Measurements from ENCODE around the gene TMEM175. TPM values are rescaled to one million over a fixed set of nuclear protein-coding genes. Genes with fewer than 3 reads are reported as not detected.

The TMEM175 gene
- total and polyA plus RNA-seq, 2 donors (not counting 1 experiment from before 2014, with no cell fraction given), result 44.4 to 432 TPM

GRCh38 chr4:888029-888428 lies 44.2 kb upstream of the TMEM175 start:
- no peak overlapping the region for H2AFZ ChIP-seq (ENCODE audit: insufficient read depth, low read depth, low read length, poor library complexity, severe bottlenecking)
- 97% methylated on average over 23 of the region's 23 CpGs for WGBS (ENCODE audit: insufficient coverage)
- H3K9ac ChIP-seq (ENCODE audit: low read length), result no peak overlapping the region
- no peak overlapping the region for H3K4me3 ChIP-seq (ENCODE audit: control extremely low read depth in 1 of 5, extremely low read depth in 1 of 5, insufficient read depth in 1 of 5, low read depth in 2 of 5, low read length in 4 of 5)
- no peak for TF ChIP-seq EZH2 (IDR thresholded peaks at IDR 0.05; ENCODE audit: borderline replicate concordance, insufficient read depth, low read depth, low read length, poor library complexity, severe bottlenecking)
- TF ChIP-seq CTCF (IDR thresholded peaks at IDR 0.05), result no peak
- DNase-seq, result no peak
- ATAC-seq (ENCODE audit: low read depth), result no peak
- Mint-ChIP-seq H3K9me3 (ENCODE audit: insufficient read depth) (peaks cover 2% of the 10 kb centered on the region), H3K27me3 (no peaks in the 10 kb centered on the region), H3K4me1 (no peaks in the 10 kb centered on the region), H3K27ac (no peak overlapping the region), H3K4me3 (no peak overlapping the region)
- no peak overlapping the region for H3K27ac ChIP-seq (ENCODE audit: low read length in 2 of 2)
- intact Hi-C loops (cut with micrococcal nuclease), result no loop called here
- H3K79me2 ChIP-seq (ENCODE audit: control insufficient read depth, insufficient read depth, low read length), result peaks cover 3% of the 10 kb centered on the region
- no peaks in the 10 kb centered on the region for H3K4me1 ChIP-seq (ENCODE audit: control insufficient read depth in 2 of 2, insufficient read depth in 2 of 2, low read length in 2 of 2)
- no peaks in the 10 kb centered on the region for H3K27me3 ChIP-seq (replicated peaks in 1 of 4; ENCODE audit: control extremely low read depth in 1 of 4, control insufficient read depth in 3 of 4, insufficient read depth in 4 of 4, low read length in 3 of 4)
- peaks cover 0 to 68% of the 10 kb centered on the region in 2 experiments for H3K36me3 ChIP-seq (replicated peaks in 1 of 2; ENCODE audit: control extremely low read depth in 1 of 2, control insufficient read depth in 1 of 2, extremely low read depth in 1 of 2, insufficient read depth in 2 of 2, low read length in 1 of 2)
- H4K20me1 ChIP-seq (ENCODE audit: control insufficient read depth, insufficient read depth, low read length, poor library complexity, severe bottlenecking), result peaks cover 62% of the 10 kb centered on the region
- CTCF ChIA-PET, result no interaction called here
- peaks cover 0 to 12% (median 0%) of the 10 kb centered on the region in 3 donors for H3K9me3 ChIP-seq (ENCODE audit: control extremely low read depth in 1 of 3, control insufficient read depth in 2 of 3, insufficient read depth in 1 of 3, low read length in 2 of 3)
- no peak overlapping the region for H3K4me2 ChIP-seq (replicated peaks; ENCODE audit: low read depth, low read length, poor library complexity, severe bottlenecking)
- POLR2A ChIA-PET, result no interaction called here

- H3K9me3 ChIP-seq (ENCODE audit: control extremely low read depth in 1 of 3, control insufficient read depth in 2 of 3, insufficient read depth in 1 of 3, low read length in 2 of 3), result peaks cover 0 to 12% (median 0%) of the 10 kb centered on the region in 3 donors
- H3K27me3 ChIP-seq (replicated peaks in 1 of 4; ENCODE audit: control extremely low read depth in 1 of 4, control insufficient read depth in 3 of 4, insufficient read depth in 4 of 4, low read length in 3 of 4), result no peaks in the 10 kb centered on the region
- H3K4me1 Mint-ChIP-seq, result no peaks in the 10 kb centered on the region
- peaks cover 0 to 67% of the 10 kb centered on the region in 2 experiments for H3K36me3 ChIP-seq (replicated peaks in 1 of 2; ENCODE audit: control extremely low read depth in 1 of 2, control insufficient read depth in 1 of 2, extremely low read depth in 1 of 2, insufficient read depth in 2 of 2, low read length in 1 of 2)
- no peak overlapping the region for H2AFZ ChIP-seq (ENCODE audit: insufficient read depth, low read depth, low read length, poor library complexity, severe bottlenecking)
- DNase-seq, result no peak
- ATAC-seq (ENCODE audit: low read depth), result no peak
- intact Hi-C loops (cut with micrococcal nuclease), result no loop called here
- POLR2A ChIA-PET, result no interaction called here
- H3K4me1 ChIP-seq (ENCODE audit: control insufficient read depth in 2 of 2, insufficient read depth in 2 of 2, low read length in 2 of 2), result no peaks in the 10 kb centered on the region
- no peak overlapping the region for H3K9ac ChIP-seq (ENCODE audit: low read length)
- WGBS (ENCODE audit: insufficient coverage), result 97% methylated on average over 16 of the region's 16 CpGs
- TF ChIP-seq EZH2 (IDR thresholded peaks at IDR 0.05; ENCODE audit: borderline replicate concordance, insufficient read depth, low read depth, low read length, poor library complexity, severe bottlenecking) (no peak), CTCF (IDR thresholded peaks at IDR 0.05) (no peak)
- no peak overlapping the region for H3K4me2 ChIP-seq (replicated peaks; ENCODE audit: low read depth, low read length, poor library complexity, severe bottlenecking)
- H3K79me2 ChIP-seq (ENCODE audit: control insufficient read depth, insufficient read depth, low read length), result peaks cover 12% of the 10 kb centered on the region
- H3K9me3 Mint-ChIP-seq (ENCODE audit: insufficient read depth), result peaks cover 2% of the 10 kb centered on the region
- H3K4me3 ChIP-seq (ENCODE audit: control extremely low read depth in 1 of 5, extremely low read depth in 1 of 5, insufficient read depth in 1 of 5, low read depth in 2 of 5, low read length in 4 of 5), result no peak overlapping the region
- no peaks in the 10 kb centered on the region for H3K27me3 Mint-ChIP-seq
- no peak overlapping the region for H3K27ac Mint-ChIP-seq
- H3K27ac ChIP-seq (ENCODE audit: low read length in 2 of 2), result no peak overlapping the region
- peaks cover 72% of the 10 kb centered on the region for H4K20me1 ChIP-seq (ENCODE audit: control insufficient read depth, insufficient read depth, low read length, poor library complexity, severe bottlenecking)
- CTCF ChIA-PET, result no interaction called here
- no peak overlapping the region for H3K4me3 Mint-ChIP-seq
These were observed 42.7 kb upstream of the TMEM175 start for GRCh38 chr4:889516-889915.
